HUES6 (cell line): ENCODE data around the gene RIPOR2.

Source experiments
- H3K27ac ChIP-seq: 2 replicates; pipeline ENCODE4 v1.7.0; 2013; ENCODE audit warnings: low read depth, mild to moderate bottlenecking, low read length, inconsistent platforms
- H3K27me3 ChIP-seq: 2 replicates; pipeline ENCODE4 v1.6.1; 2013; ENCODE audit warnings: low read length; ENCODE audit not compliant: control insufficient read depth, insufficient read depth
- H3K36me3 ChIP-seq: 2 replicates; pipeline ENCODE4 v1.6.1; 2013; ENCODE audit warnings: low read length; ENCODE audit not compliant: control insufficient read depth, insufficient read depth
- H3K4me1 ChIP-seq: 2 replicates; pipeline ENCODE4 v1.6.1; 2013; ENCODE audit warnings: low read length; ENCODE audit not compliant: control insufficient read depth, insufficient read depth
- H3K4me3 ChIP-seq: 2 replicates; pipeline ENCODE4 v1.5.1; 2013; ENCODE audit warnings: low read depth, low read length
- H3K9ac ChIP-seq: one replicate; pipeline ENCODE4 v1.6.1; 2013; ENCODE audit warnings: mild to moderate bottlenecking, low read length
- H3K9me3 ChIP-seq: 2 replicates; pipeline ENCODE4 v1.6.1; 2013; ENCODE audit warnings: low read depth, low read length; ENCODE audit not compliant: control insufficient read depth, insufficient read depth

The RIPOR2 gene

DNA sequence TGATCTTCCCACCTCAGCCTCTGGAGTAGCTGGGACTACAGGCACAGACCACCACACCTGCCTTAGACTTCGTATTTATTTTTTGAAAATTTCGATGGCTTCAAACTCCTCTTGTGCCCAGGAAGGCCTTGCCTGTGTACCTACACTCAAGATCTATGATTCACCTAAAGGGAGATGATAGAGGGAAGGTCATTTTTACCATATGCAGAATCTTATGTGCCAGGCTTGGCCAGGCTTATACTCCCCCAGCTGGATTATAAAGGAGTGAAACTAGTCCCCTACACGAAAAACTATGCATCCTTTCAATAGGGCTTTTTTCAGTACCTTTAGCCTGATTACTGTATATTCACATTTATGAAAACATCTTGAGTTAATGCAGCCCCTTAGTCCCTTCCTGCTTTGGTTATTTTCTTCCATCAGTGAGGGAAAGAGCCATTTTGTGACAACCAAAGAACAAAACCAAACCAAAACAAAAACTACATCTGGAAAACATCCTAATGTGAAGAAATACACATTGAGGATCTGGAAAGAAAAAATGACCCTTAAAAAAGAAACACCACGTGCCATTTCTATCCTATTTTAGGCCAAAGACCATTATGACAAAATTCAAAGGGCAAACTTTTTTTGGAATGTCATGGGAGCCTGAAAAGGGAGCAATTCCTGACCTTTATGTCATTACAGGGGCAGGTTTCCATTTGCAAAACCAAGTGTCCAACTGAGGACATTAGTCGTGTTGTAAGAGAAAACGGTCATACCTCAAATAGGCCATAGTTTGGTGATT lies 34.7 kb downstream of the RIPOR2 start:
- Histone ChIP-seq H3K27me3 (no peaks in the 10 kb centered on the region; the same call in 1 of the 2 replicates), H3K4me3 (no peak overlapping the region), H3K4me1 (peaks cover 10% of the 10 kb centered on the region), H3K9me3 (no peaks in the 10 kb centered on the region), H3K36me3 (no peaks in the 10 kb centered on the region), H3K9ac (no peak overlapping the region), H3K27ac (no peak overlapping the region)

DNA sequence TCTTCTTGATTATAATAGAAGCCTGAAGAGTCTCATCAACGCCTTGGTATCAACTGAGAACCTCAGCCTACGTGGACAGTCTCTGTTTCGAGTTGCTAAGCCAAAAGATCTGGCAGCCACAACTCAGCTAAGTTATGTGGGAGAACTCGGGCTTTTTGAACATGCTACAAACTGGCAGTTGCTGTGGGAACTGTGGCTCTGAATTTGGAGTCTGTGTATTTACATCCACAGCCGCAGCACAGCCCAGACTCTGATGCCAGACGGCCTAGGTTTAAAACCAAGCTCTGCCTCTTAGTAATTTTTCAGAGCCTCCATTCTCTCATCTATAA lies 35.8 kb downstream of the RIPOR2 start:
- Histone ChIP-seq H3K4me3 (no peak overlapping the region), H3K27me3 (no peaks in the 10 kb centered on the region; the same call in 1 of the 2 replicates), H3K27ac (no peak overlapping the region), H3K36me3 (no peaks in the 10 kb centered on the region), H3K9ac (no peak overlapping the region), H3K4me1 (peaks cover 10% of the 10 kb centered on the region), H3K9me3 (no peaks in the 10 kb centered on the region)

DNA sequence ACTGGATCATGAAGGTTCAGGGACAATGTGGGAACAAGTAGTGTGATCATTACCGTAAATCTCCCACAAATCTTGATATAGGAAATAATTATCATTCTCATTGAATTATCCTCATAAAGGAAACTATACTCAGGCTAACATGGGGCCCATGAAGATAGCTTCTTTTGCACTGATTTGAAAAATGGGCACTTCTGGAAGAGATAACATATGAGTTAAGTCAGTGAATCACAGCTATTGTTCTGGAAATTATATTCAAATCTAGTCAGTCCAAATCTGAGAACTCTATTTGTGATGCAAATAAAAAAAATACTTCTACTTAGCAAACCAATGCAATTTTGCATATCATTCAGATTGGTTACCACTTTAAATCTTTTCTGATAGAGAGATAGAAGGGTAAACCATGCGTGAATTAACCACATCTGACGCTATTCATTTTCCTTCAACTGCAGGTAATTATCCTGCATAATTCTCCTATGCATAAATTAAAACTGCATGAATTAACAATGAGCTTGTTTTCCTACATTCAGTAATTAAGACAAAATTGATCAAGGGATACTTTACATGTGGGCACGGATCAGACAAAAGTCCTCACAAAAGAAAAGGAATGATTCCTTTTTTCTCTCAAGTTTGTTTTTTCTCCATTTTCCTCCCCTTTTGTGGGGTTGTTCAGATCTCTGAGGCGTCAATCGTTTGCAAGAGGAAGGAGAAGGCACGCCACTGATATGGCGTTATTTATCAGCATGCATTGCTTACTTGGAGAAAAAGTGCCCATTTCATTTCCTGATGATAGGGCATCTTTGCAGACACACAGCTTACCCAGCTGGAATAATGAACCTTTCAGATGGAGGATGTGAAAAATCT lies 36.4 kb downstream of the RIPOR2 start:
- no peaks in the 10 kb centered on the region for H3K36me3 ChIP-seq
- H3K4me3 ChIP-seq, result no peak overlapping the region
- no peak overlapping the region for H3K9ac ChIP-seq
- H3K27me3 ChIP-seq, result no peaks in the 10 kb centered on the region; the same call in 1 of the 2 replicates
- H3K4me1 ChIP-seq, result peaks cover 10% of the 10 kb centered on the region
- H3K27ac ChIP-seq, result no peak overlapping the region
- H3K9me3 ChIP-seq, result no peaks in the 10 kb centered on the region

DNA sequence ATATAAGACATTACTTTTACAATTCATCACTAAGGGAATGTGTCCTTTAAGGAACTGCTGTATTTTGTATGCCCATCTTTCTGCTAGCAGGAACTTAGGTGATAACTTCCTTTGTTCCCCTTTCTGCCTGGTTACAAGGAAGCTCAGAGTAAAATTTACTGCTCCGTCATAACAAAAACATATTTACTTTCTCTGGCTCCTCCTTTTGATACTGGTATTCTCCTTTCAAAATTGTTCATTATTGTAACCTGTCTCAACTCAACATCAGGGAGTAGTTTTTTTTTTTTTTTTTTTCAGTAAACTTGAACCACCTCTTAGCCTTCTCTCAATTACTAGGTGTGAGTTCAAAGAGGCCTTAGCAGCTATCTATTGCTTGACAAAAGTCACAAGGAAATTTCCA lies 37.1 kb downstream of the RIPOR2 start:
- no peaks in the 10 kb centered on the region for H3K9me3 ChIP-seq
- no peak overlapping the region for H3K4me3 ChIP-seq
- H3K9ac ChIP-seq, result no peak overlapping the region
- H3K36me3 ChIP-seq, result no peaks in the 10 kb centered on the region
- no peaks in the 10 kb centered on the region; the same call in 1 of the 2 replicates for H3K27me3 ChIP-seq
- peaks cover 10% of the 10 kb centered on the region for H3K4me1 ChIP-seq
- no peak overlapping the region for H3K27ac ChIP-seq

DNA sequence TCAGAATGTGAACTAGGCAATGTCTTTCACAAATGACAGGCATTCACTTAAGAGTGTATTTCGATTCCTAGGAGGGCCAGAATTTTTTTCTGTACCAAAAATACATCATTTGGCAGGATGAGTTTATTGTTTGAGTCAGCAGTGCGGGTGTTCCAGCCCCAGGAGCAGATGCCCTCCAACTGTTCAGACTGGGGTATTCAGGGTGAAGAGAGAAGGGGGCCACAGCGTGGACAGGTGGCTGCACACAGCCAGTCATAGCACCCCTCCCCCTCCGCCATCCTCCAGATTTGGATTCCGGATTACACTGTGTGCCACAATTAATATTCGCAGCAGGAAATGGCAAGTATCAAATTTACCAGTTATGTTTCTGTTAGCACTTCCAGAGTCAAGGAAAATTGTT lies 38.6 kb downstream of the RIPOR2 start:
- no peak overlapping the region for H3K27ac ChIP-seq
- H3K9ac ChIP-seq, result no peak overlapping the region
- H3K9me3 ChIP-seq, result no peaks in the 10 kb centered on the region
- no peak overlapping the region for H3K4me3 ChIP-seq
- peaks cover 10% of the 10 kb centered on the region for H3K4me1 ChIP-seq
- H3K36me3 ChIP-seq, result no peaks in the 10 kb centered on the region
- no peaks in the 10 kb centered on the region for H3K27me3 ChIP-seq

DNA sequence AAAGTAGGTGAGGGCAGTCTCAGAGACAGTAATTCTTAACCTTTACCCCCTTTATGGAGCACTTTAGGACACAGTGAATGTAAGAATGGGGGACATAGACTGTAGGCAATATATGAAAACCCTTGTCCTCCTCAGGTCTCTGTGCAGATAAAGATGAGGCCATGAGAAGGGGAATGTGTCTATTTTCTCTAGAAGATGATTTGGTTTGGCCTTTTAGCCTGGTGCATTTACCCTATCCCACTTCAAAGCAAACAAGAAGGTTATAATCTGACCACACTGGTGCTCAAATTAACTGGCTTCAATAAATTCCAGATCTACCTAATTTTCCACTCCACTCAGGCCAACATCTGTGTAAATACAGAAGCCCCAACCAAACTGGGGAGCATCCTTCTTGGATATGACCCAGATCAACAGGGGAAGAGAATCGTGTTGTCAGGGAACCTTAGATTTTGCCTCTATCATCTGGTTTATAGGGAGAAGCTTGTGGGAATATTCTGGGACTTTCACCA lies 42.4 kb downstream of the RIPOR2 start:
- Histone ChIP-seq H3K36me3 (no peaks in the 10 kb centered on the region), H3K4me1 (peaks cover 3% of the 10 kb centered on the region; the same call in 1 of the 2 replicates), H3K27ac (no peak overlapping the region), H3K4me3 (no peak overlapping the region), H3K27me3 (no peaks in the 10 kb centered on the region), H3K9me3 (no peaks in the 10 kb centered on the region), H3K9ac (no peak overlapping the region)

DNA sequence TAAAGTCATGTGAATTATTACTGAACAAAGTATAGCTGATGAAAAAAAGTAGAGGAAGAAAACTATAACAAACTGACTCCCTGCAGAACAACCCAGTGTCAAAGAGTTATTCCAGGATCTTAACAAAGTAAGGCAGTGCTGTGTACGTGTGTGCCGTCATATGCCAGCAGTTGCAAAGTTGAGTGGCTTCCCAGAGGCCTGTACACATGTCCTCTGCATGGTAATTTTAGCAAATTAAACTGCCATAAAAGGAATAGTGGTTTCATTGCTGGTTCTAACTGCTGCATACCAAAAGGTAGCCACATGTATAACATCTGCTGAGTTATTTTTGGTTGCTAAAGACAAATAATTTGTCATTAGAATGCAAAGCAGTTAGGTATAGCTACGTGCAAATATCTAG lies 44.8 kb downstream of the RIPOR2 start:
- Histone ChIP-seq H3K27me3 (no peaks in the 10 kb centered on the region), H3K27ac (no peak overlapping the region), H3K9me3 (no peaks in the 10 kb centered on the region), H3K36me3 (no peaks in the 10 kb centered on the region), H3K4me3 (no peak overlapping the region), H3K9ac (no peak overlapping the region), H3K4me1 (peaks cover 10% of the 10 kb centered on the region; the same call in 1 of the 2 replicates)

GRCh38 chr6:24890471-24890870 lies 45.3 kb downstream of the RIPOR2 start:
- no peak overlapping the region for H3K9ac ChIP-seq

DNA sequence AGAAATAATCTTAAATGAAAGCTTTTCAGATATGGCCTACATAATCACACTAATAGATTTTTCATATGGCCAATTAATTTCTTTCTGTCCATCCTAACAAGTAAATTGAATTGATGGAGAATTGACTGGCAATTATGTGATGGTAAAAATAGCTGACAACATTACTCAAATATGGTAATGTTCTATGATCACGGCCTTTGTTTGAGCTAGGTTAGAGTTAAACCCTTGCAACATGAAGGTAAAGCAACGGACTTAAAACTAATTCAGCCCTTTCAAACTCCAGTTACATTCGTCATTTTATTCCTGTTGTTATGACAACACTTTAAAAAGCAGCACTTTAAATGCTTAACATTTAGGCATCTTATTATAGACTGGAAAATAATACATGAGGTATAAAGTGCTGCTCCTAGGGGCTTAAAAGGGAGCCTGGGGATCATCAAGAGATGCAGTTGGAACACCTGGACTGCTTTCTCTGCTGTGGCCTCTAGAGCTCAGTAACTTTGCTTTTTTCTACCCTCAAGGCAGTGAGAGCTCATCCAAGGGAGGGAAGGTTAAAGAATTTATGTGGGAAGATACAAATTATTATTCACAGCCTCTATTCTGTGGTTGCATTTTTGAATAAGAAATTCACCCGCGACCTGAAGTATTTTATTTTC lies 46.9 kb downstream of the RIPOR2 start:
- Histone ChIP-seq H3K4me3 (no peak overlapping the region), H3K27ac (no peak overlapping the region), H3K9me3 (no peaks in the 10 kb centered on the region)

More at GRCh38 chr6:24890471-24890870, 45.3 kb downstream of the RIPOR2 start:
- Histone ChIP-seq H3K4me1 (peaks cover 10% of the 10 kb centered on the region; the same call in 1 of the 2 replicates), H3K36me3 (no peaks in the 10 kb centered on the region), H3K4me3 (no peak overlapping the region), H3K9me3 (no peaks in the 10 kb centered on the region), H3K27ac (no peak overlapping the region), H3K27me3 (no peaks in the 10 kb centered on the region)

GRCh38 chr6:24887545-24888140 lies 48.1 kb downstream of the RIPOR2 start:
- Histone ChIP-seq H3K4me1 (peaks cover 10% of the 10 kb centered on the region; the same call in 1 of the 2 replicates), H3K27ac (no peak overlapping the region)

More for the DNA sequence above, 46.9 kb downstream of the RIPOR2 start:
- Histone ChIP-seq H3K4me1 (peaks cover 10% of the 10 kb centered on the region; the same call in 1 of the 2 replicates), H3K36me3 (no peaks in the 10 kb centered on the region), H3K9ac (no peak overlapping the region), H3K27me3 (no peaks in the 10 kb centered on the region)

More at GRCh38 chr6:24887545-24888140, 48.1 kb downstream of the RIPOR2 start:
- Histone ChIP-seq H3K9ac (no peak overlapping the region), H3K36me3 (no peaks in the 10 kb centered on the region), H3K9me3 (no peaks in the 10 kb centered on the region), H3K4me3 (no peak overlapping the region), H3K27me3 (no peaks in the 10 kb centered on the region)
